Neuronal stem cell (in vitro differentiated cells): ENCODE data around the gene PLCL2.

Experiments used
- DNase-seq: peaks from one replicate; pipeline ENCODE4 v3.0.0-alpha.2; 2013; ENCODE audit warnings: low spot score
- H2AFZ ChIP-seq: one replicate; pipeline ENCODE4 v1.6.1; 2013; ENCODE audit warnings: mild to moderate bottlenecking, low read length, inconsistent platforms
- H2AK5ac ChIP-seq: 2 replicates; pipeline ENCODE4 v1.6.1; 2013; ENCODE audit warnings: low read depth, mild to moderate bottlenecking, inconsistent platforms, low read length, moderate library complexity, mixed read lengths
- H2BK120ac ChIP-seq: 2 replicates; pipeline ENCODE4 v1.6.1; 2013; ENCODE audit warnings: low read depth, mild to moderate bottlenecking, inconsistent platforms, low read length, moderate library complexity, mixed read lengths
- H2BK12ac ChIP-seq: one replicate; pipeline ENCODE4 v1.6.1; 2013; ENCODE audit warnings: low read length, inconsistent platforms
- H2BK15ac ChIP-seq: 2 replicates; pipeline ENCODE4 v1.6.1; 2013; ENCODE audit warnings: mild to moderate bottlenecking, low read length, inconsistent platforms, mixed read lengths
- H2BK5ac ChIP-seq: one replicate; pipeline ENCODE4 v1.6.1; 2013; ENCODE audit warnings: inconsistent platforms, mild to moderate bottlenecking, low read length, moderate library complexity
- H3K14ac ChIP-seq: one replicate; pipeline ENCODE4 v1.6.1; 2013; ENCODE audit warnings: low read length, inconsistent platforms
- H3K18ac ChIP-seq: 2 replicates; pipeline ENCODE4 v1.6.1; 2013; ENCODE audit warnings: low read length, inconsistent platforms
- H3K23ac ChIP-seq: 2 replicates; pipeline ENCODE4 v1.6.1; 2013; ENCODE audit warnings: low read depth, mild to moderate bottlenecking, mixed read lengths, low read length, inconsistent platforms; ENCODE audit not compliant: poor library complexity
- H3K27ac ChIP-seq: replicated peaks from 3 replicates; pipeline ENCODE4 v1.5.1; 2013; ENCODE audit warnings: low read length, inconsistent platforms
- H3K27me3 ChIP-seq, 3 experiments: 2 replicates each; pipeline ENCODE4 v1.6.1; 2013; ENCODE audit warnings: low read length in 3 of 3, mild to moderate bottlenecking in 2 of 3, inconsistent platforms in 1 of 3, low read depth in 1 of 3, mixed read lengths in 1 of 3, moderate library complexity in 1 of 3; ENCODE audit not compliant: control insufficient read depth in 3 of 3, insufficient read depth in 3 of 3
- H3K36me3 ChIP-seq, 2 donors: replicated peaks in 1 of 2; 2 replicates each; pipeline ENCODE4 v1.6.1; 2013; ENCODE audit warnings: low read length in 2 of 2; ENCODE audit not compliant: control insufficient read depth in 2 of 2, insufficient read depth in 2 of 2
- H3K4ac ChIP-seq: 2 replicates; pipeline ENCODE4 v1.6.1; 2013; ENCODE audit warnings: inconsistent platforms, mild to moderate bottlenecking, low read length, moderate library complexity
- H3K4me1 ChIP-seq, 2 donors: 1 replicate in 1 of 2; 2 replicates in 1 of 2; pipeline ENCODE4 v1.6.1; 2013; ENCODE audit warnings: low read length in 2 of 2, low read depth in 1 of 2; ENCODE audit not compliant: control insufficient read depth in 2 of 2, insufficient read depth in 1 of 2
- H3K4me2 ChIP-seq: one replicate; pipeline ENCODE4 v1.6.1; 2013; ENCODE audit warnings: mild to moderate bottlenecking, low read length, inconsistent platforms; ENCODE audit not compliant: insufficient read depth, poor library complexity, severe bottlenecking
- H3K4me3 ChIP-seq, 2 donors: 2 replicates each; pipeline ENCODE4 v1.5.1; 2013; ENCODE audit warnings: low read length in 2 of 2, mild to moderate bottlenecking in 2 of 2, inconsistent platforms in 1 of 2, moderate library complexity in 1 of 2
- H3K79me1 ChIP-seq: one replicate; pipeline ENCODE4 v1.6.1; 2013; ENCODE audit warnings: low read depth, mild to moderate bottlenecking, inconsistent platforms, low read length, moderate library complexity
- H3K9ac ChIP-seq: one replicate; pipeline ENCODE4 v1.6.1; 2013; ENCODE audit warnings: mild to moderate bottlenecking, low read depth, low read length, inconsistent platforms; ENCODE audit not compliant: poor library complexity
- H3K9me3 ChIP-seq, 2 donors: replicated peaks in 1 of 2; 2 replicates each; pipeline versions ENCODE3 to v1.6.1; 2013; ENCODE audit warnings: low read length in 2 of 2, mild to moderate bottlenecking in 2 of 2, inconsistent platforms in 1 of 2, low read depth in 1 of 2, mixed read lengths in 1 of 2, moderate library complexity in 1 of 2; ENCODE audit not compliant: control insufficient read depth in 2 of 2, insufficient read depth in 1 of 2
- H4K8ac ChIP-seq: one replicate; pipeline ENCODE4 v1.6.1; 2013; ENCODE audit warnings: low read depth, mild to moderate bottlenecking, inconsistent platforms, low read length, moderate library complexity
- H4K91ac ChIP-seq: one replicate; pipeline ENCODE4 v1.6.1; 2013; ENCODE audit warnings: low read length, low read depth, mild to moderate bottlenecking, inconsistent platforms; ENCODE audit not compliant: poor library complexity
- WGBS, 2 donors: extraction: QIAGEN DNeasy Blood & Tissue Kit; methylation state at CpG; one replicate each; pipeline ENCODE4 v1.1.7; 2013; ENCODE audit warnings: missing lambda C conversion rate in 2 of 2, mixed read lengths in 1 of 2; ENCODE audit not compliant: insufficient read length in 2 of 2, insufficient replicate concordance in 1 of 2; ENCODE audit errors: extremely low coverage in 2 of 2; 5-methylcytosine and 5-hydroxymethylcytosine counted together

PLCL2 gene

DNA sequence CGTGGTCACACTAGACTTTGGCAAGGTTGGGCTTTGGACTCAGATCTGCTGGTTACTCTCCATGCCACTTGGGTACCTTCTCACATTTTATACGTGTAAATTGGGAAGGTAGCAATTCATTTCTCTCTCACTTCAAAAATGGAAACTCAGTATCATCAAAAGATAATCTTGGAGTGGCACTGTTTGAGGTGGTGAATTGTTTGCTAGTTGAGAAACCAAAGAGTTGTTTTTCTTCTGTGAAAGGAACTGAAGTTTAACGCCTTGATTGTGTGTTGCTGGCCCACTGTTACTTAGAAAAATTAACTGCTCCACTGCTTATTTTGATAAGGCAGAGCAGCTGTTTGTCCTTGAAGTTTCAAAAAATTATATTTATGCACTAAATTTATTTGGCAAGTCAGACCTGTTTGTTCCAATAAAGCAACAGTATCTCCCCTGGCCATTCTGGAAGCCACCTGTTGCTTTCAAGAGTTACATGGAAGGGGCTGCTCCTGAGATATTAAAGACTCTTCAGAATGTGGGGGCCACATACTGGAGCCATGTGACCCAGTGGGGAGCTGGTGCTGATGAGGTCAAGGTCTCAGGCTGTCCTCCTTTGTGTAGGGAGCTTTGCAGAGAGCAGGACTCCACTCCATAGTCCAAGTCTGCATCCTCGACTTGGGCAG is 16.2 kb downstream of the PLCL2 start:
- Histone ChIP-seq H3K79me1 (no peaks in the 10 kb centered on the region), H3K18ac (no peak overlapping the region), H2AFZ (no peak overlapping the region), H3K4me1 (peaks cover 0 to 6% of the 10 kb centered on the region in 2 donors), H3K14ac (no peak overlapping the region), H3K27me3 (no peaks in the 10 kb centered on the region), H3K4me2 (no peak overlapping the region), H4K8ac (no peak overlapping the region), H3K4ac (no peak overlapping the region), H2BK12ac (no peak overlapping the region), H3K9me3 (no peaks in the 10 kb centered on the region), H2BK120ac (no peak overlapping the region), H4K91ac (no peak overlapping the region), H2AK5ac (no peak overlapping the region), H3K36me3 (no peaks in the 10 kb centered on the region), H3K9ac (no peak overlapping the region), H3K27ac (no peak overlapping the region), H2BK15ac (no peak overlapping the region), H3K4me3 (no peak overlapping the region), H2BK5ac (no peak overlapping the region), H3K23ac (no peak overlapping the region)
- no CpG with 5 or more reads among the region's 4 CpGs for WGBS, 2 donors
- DNase-seq, result no peak

DNA sequence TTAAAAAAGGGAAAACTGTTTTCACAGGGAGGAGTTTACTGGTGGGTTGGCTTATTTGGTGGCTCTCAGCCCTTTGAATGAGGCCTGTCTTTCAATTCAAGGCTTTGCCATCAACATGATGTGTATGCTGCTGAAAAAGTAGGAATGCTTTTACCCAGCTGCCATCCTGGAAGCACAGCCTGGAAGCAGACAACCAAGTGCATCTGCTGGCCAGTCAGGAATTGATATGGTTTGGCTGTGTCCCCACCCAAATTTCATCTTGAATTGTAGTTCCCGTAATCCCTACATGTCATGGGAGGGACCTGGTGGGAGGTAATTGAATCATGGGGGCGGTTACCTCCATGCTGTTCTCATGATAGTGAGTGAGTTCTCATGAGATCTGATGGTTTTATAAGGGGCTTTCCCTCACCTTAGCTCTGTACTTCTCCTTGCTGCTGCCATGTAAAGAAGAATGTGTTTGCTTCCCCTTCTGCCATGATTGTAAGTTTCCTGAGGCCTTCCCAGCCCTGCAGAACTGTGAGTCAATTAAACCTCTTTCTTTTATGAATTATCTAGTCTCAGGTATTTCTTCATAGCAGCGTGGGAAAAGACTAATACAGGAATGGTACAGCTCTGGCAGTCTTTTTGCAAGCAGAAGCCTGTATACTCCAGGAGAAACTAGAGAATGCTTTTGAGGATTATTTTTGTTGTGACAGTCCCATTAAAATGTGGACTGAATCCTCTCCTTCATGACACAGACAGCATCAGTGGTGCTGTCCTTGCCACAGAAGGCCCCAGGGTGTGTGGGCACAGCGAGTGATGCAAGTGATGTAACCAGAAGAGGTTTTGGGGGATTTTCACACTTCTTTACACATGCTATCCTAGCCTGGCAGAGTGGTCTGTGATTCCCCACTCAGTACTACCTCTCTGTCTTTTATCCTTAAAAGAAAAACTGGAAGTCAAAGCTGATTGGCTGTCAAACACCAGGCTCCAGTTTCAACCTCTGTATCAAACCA is 20.0 kb downstream of the PLCL2 start:
- Histone ChIP-seq H3K27me3 (no peaks in the 10 kb centered on the region), H3K4me2 (no peak overlapping the region), H2BK15ac (no peak overlapping the region), H3K9ac (no peak overlapping the region), H3K14ac (no peak overlapping the region), H3K23ac (no peak overlapping the region), H2BK120ac (no peak overlapping the region), H4K8ac (no peak overlapping the region), H3K27ac (no peak overlapping the region), H2AK5ac (no peak overlapping the region), H3K36me3 (no peaks in the 10 kb centered on the region), H2AFZ (no peak overlapping the region), H4K91ac (no peak overlapping the region), H3K18ac (no peak overlapping the region), H3K79me1 (no peaks in the 10 kb centered on the region), H3K4me3 (no peak overlapping the region), H3K4me1 (peaks cover 0 to 6% of the 10 kb centered on the region in 2 donors), H3K4ac (no peak overlapping the region), H2BK12ac (no peak overlapping the region), H3K9me3 (no peaks in the 10 kb centered on the region), H2BK5ac (no peak overlapping the region)
- whole genome bisulfite sequencing, 2 donors, result no CpG with 5 or more reads among the region's 4 CpGs
- DNase-seq, result no peak

DNA sequence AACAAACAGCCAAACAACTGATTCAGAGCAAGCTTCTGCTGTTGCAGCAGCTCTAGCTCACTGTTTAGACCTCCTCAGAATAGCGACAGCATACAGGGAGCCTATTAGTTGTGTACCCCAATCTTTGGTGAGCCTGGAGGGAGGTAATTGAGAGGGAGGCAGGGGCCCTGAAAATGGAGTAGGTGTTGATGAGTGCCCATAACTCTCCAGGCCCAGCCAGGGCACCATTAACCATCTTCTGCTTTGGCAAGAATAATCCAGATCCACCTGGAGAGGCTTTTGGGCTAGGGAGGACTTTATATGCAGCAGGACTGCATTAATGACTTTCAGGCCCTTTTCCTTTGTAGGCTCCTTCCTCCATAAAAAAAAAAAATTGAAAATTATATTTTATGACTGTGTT is 20.9 kb downstream of the PLCL2 start:
- no peaks in the 10 kb centered on the region for H3K9me3 ChIP-seq
- H2AFZ ChIP-seq, result no peak overlapping the region
- H3K18ac ChIP-seq, result no peak overlapping the region
- no peak overlapping the region for H2BK15ac ChIP-seq
- no CpG with 5 or more reads among the region's 1 CpG for WGBS, 2 donors
- no peak overlapping the region for H4K8ac ChIP-seq
- peaks cover 0 to 6% of the 10 kb centered on the region in 2 donors for H3K4me1 ChIP-seq
- H3K4me3 ChIP-seq, result no peak overlapping the region
- H2BK5ac ChIP-seq, result no peak overlapping the region
- H3K79me1 ChIP-seq, result no peaks in the 10 kb centered on the region
- H2AK5ac ChIP-seq, result no peak overlapping the region
- no peak overlapping the region for H3K4me2 ChIP-seq
- DNase-seq, result no peak
- no peak overlapping the region for H2BK120ac ChIP-seq
- no peak overlapping the region for H3K4ac ChIP-seq
- H3K23ac ChIP-seq, result no peak overlapping the region
- H2BK12ac ChIP-seq, result no peak overlapping the region
- H4K91ac ChIP-seq, result no peak overlapping the region
- H3K27ac ChIP-seq, result no peak overlapping the region
- H3K36me3 ChIP-seq, result no peaks in the 10 kb centered on the region
- H3K14ac ChIP-seq, result no peak overlapping the region
- H3K9ac ChIP-seq, result no peak overlapping the region
- no peaks in the 10 kb centered on the region for H3K27me3 ChIP-seq

DNA sequence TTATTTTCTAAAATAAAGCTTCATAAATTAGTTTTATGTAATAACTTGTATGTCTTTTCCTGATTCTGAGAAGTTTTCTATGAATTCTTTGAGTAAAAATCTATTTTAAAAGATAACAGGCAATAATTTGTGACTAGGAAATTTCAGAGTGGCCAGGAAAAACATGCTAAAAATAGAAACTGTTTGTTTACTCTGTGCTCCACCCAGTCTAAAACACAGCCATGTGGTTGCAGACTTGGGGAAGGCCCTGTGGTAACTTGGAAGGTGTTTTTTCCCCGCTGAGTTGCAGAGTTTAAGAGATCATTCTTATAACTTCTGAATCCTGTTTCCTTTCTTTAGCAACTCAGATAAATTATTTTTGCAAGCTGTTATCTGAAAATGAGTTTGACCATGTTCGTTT is 21.9 kb downstream of the PLCL2 start:
- Histone ChIP-seq H4K91ac (no peak overlapping the region), H3K9me3 (no peaks in the 10 kb centered on the region), H2BK15ac (no peak overlapping the region), H4K8ac (no peak overlapping the region), H2BK5ac (no peak overlapping the region), H3K27me3 (no peaks in the 10 kb centered on the region), H3K4ac (no peak overlapping the region), H3K79me1 (no peaks in the 10 kb centered on the region), H3K14ac (no peak overlapping the region), H3K27ac (no peak overlapping the region), H2AK5ac (no peak overlapping the region), H3K4me1 (peaks cover 0 to 6% of the 10 kb centered on the region in 2 donors), H3K18ac (no peak overlapping the region), H2AFZ (no peak overlapping the region), H3K4me2 (no peak overlapping the region), H3K36me3 (no peaks in the 10 kb centered on the region), H3K23ac (no peak overlapping the region), H2BK12ac (no peak overlapping the region), H2BK120ac (no peak overlapping the region), H3K9ac (no peak overlapping the region), H3K4me3 (no peak overlapping the region)
- no peak for DNase-seq
- no CpG with 5 or more reads among the region's 2 CpGs for WGBS, 2 donors
